RWPE1 (cell line): ENCODE data around the gene NUP210.

ENCODE experiments used
- CTCF ChIA-PET: fragments of 350-600 bp; sonication (Branson Sonifier 250); formaldehyde crosslinking; extraction: SDS; loops from one replicate; lab custom pipeline; 2021; lab: Yijun Ruan, JAX
- POLR2A ChIA-PET: fragments of 400-600 bp; formaldehyde crosslinking; extraction: SDS; loops from one replicate; lab custom pipeline; 2020; ENCODE audit warnings: antibody characterized with exemption; ENCODE audit not compliant: low non-redundant PET; lab: Yijun Ruan, JAX
- DNase-seq: peaks from one replicate; pipeline ENCODE4 v3.0.0; 2012; ENCODE audit warnings: low spot score
- H3K27ac ChIP-seq: fragments of 450-650 bp; 2 replicates; pipeline ENCODE4 v1.5.1; 2017
- CTCF ChIP-seq: fragments of 450-650 bp; conservative IDR thresholded peaks from 2 replicates; pipeline ENCODE4 v1.5.1; 2017; ENCODE audit warnings: low read depth, mild to moderate bottlenecking

NUP210 gene

GRCh38 chr3:13406190-13406589, 13.9 kb downstream of the NUP210 start:
- ChIA-PET CTCF (interaction anchor here (0.6 kb wide), 2 partner anchors 46 to 81 kb away, joined by 3 read pairs; no protein-coding TSS in a partner anchor), POLR2A (no interaction called here)
- no peak overlapping the region for H3K27ac ChIP-seq
- no peak for TF ChIP-seq CTCF
- DNase-seq: no peak

- ChIA-PET POLR2A (no interaction called here), CTCF (interaction anchor here (0.6 kb wide), 2 partner anchors 47 to 80 kb away, joined by 3 read pairs; no protein-coding TSS in a partner anchor)
- TF ChIP-seq CTCF: no peak
- DNase-seq: no peak
- no peak overlapping the region for H3K27ac ChIP-seq
Observed at GRCh38 chr3:13405614-13406013, 14.5 kb downstream of the NUP210 start.

- TF ChIP-seq CTCF: no peak
- ChIA-PET POLR2A (no interaction called here), CTCF (no interaction called here)
- DNase-seq: no peak
- H3K27ac ChIP-seq: no peak overlapping the region
Observed at GRCh38 chr3:13404626-13405452, 15.3 kb downstream of the NUP210 start.

- ChIA-PET CTCF (no interaction called here), POLR2A (no interaction called here)
- no peak for TF ChIP-seq CTCF
- DNase-seq: no peak
- no peak overlapping the region for H3K27ac ChIP-seq
Observed at GRCh38 chr3:13403847-13404246, 16.3 kb downstream of the NUP210 start.

- ChIA-PET CTCF (no interaction called here), POLR2A (no interaction called here)
- no peak overlapping the region for H3K27ac ChIP-seq
- TF ChIP-seq CTCF: no peak
- DNase-seq: no peak
Observed at GRCh38 chr3:13403213-13403819, 16.8 kb downstream of the NUP210 start.

- no peak overlapping the region for H3K27ac ChIP-seq
- CTCF ChIA-PET: no interaction called here
- DNase-seq: no peak
- TF ChIP-seq CTCF: no peak
- POLR2A ChIA-PET: no interaction called here
Observed at GRCh38 chr3:13401149-13401548, 19.0 kb downstream of the NUP210 start.
